Measurements from ENCODE around the gene TMEM87B.
"Not testable (repeated sequence)": the region's sequence is repeated elsewhere in the genome, so short reads cannot be mapped to it uniquely, and the experiment has no call there.

- not testable (repeated sequence) for TF ChIP-seq EP300, CTCF (IDR thresholded peaks at IDR 0.05)
Observed at GRCh38 chr2:112069794-112070193, 14.7 kb downstream of the TMEM87B start.
